ENCODE data around the gene TMEM42. TPM values are rescaled to one million over a fixed set of nuclear protein-coding genes. Genes with fewer than 3 reads are reported as not detected.

Gene TMEM42
- total RNA-seq, 4 donors from 2014 or later, result 6.5 to 15.2 (median 10.8) TPM

GRCh38 chr3:44907612-44908011 is 45.9 kb downstream of the TMEM42 start:
- Histone ChIP-seq H3K4me3 (no peak overlapping the region), H3K9me3 (no peaks in the 10 kb centered on the region), H3K27ac (replicated peaks in 1 of 4) (no peak overlapping the region), H3K27me3 (peaks cover 0 to 28% (median 0%) of the 10 kb centered on the region in 4 donors), H3K36me3 (no peaks in the 10 kb centered on the region), H3K4me1 (no peaks in the 10 kb centered on the region)
- intact Hi-C loops (cut with DNase I), result no loop called here
- DNase-seq (ENCODE audit: extremely low spot score), result no peak
- TF ChIP-seq CTCF (IDR thresholded peaks at IDR 0.05) (no peak), POLR2A (IDR thresholded peaks at IDR 0.05; ENCODE audit: low read depth) (no peak), POLR2AphosphoS5 (IDR thresholded peaks at IDR 0.05) (no peak), EP300 (IDR thresholded peaks at IDR 0.05) (no peak)
- 74% methylated on average over 4 of the region's 4 CpGs for WGBS

- H3K36me3 ChIP-seq, result no peaks in the 10 kb centered on the region
- intact Hi-C loops (cut with DNase I), result no loop called here
- peaks cover 0 to 28% (median 0%) of the 10 kb centered on the region in 4 donors for H3K27me3 ChIP-seq
- no peak overlapping the region for H3K4me3 ChIP-seq
- no peak overlapping the region for H3K27ac ChIP-seq (replicated peaks in 1 of 4)
- H3K9me3 ChIP-seq, result no peaks in the 10 kb centered on the region
- no peaks in the 10 kb centered on the region for H3K4me1 ChIP-seq
- TF ChIP-seq POLR2A (IDR thresholded peaks at IDR 0.05; ENCODE audit: low read depth) (no peak), CTCF (IDR thresholded peaks at IDR 0.05) (no peak), EP300 (IDR thresholded peaks at IDR 0.05) (no peak), POLR2AphosphoS5 (IDR thresholded peaks at IDR 0.05) (no peak)
- WGBS, result 37% methylated on average over 2 of the region's 2 CpGs
- DNase-seq (ENCODE audit: extremely low spot score), result no peak
Observed at GRCh38 chr3:44909063-44909462, 47.4 kb downstream of the TMEM42 start.

GRCh38 chr3:44910693-44911092 is 49.0 kb downstream of the TMEM42 start:
- Histone ChIP-seq H3K4me1 (peaks cover 0 to 1% (median 0%) of the 10 kb centered on the region in 4 donors), H3K36me3 (no peaks in the 10 kb centered on the region), H3K4me3 (no peak overlapping the region), H3K9me3 (no peaks in the 10 kb centered on the region), H3K27me3 (peaks cover 0 to 28% (median 0%) of the 10 kb centered on the region in 4 donors), H3K27ac (replicated peaks in 1 of 4) (no peak overlapping the region)
- WGBS, result 87% methylated on average over 3 of the region's 3 CpGs
- intact Hi-C loops (cut with DNase I), result no loop called here
- no peak for DNase-seq (ENCODE audit: extremely low spot score)
- no peak for TF ChIP-seq EP300 (IDR thresholded peaks at IDR 0.05)

GRCh38 chr3:44913868-44914468 is 52.3 kb downstream of the TMEM42 start:
- peaks cover 0 to 4% (median 1%) of the 10 kb centered on the region in 4 donors for H3K4me1 ChIP-seq
- TF ChIP-seq CTCF (IDR thresholded peaks at IDR 0.05) (peak; percentile 61 to 82 (median 64)), POLR2A (IDR thresholded peaks at IDR 0.05; ENCODE audit: low read depth) (no peak), EP300 (IDR thresholded peaks at IDR 0.05) (no peak), POLR2AphosphoS5 (IDR thresholded peaks at IDR 0.05) (peak in 1 of 2 donors; percentile 29)
- intact Hi-C loops (cut with DNase I), result loop anchor here (2.0 kb wide), 1 partner anchor 381 kb away; no protein-coding TSS in a partner anchor
- H3K36me3 ChIP-seq, result peaks cover 0 to 18% (median 15%) of the 10 kb centered on the region in 4 donors
- DNase-seq (ENCODE audit: extremely low spot score), result no peak
- no peak overlapping the region for H3K4me3 ChIP-seq
- peaks cover 0 to 16% (median 0%) of the 10 kb centered on the region in 4 donors for H3K27me3 ChIP-seq
- H3K27ac ChIP-seq (replicated peaks in 1 of 4), result no peak overlapping the region
- WGBS, result 41% methylated on average over 3 of the region's 4 CpGs
- no peaks in the 10 kb centered on the region for H3K9me3 ChIP-seq

- Histone ChIP-seq H3K36me3 (peaks cover 0 to 24% (median 16%) of the 10 kb centered on the region in 4 donors), H3K4me3 (no peak overlapping the region), H3K27ac (replicated peaks in 1 of 4) (no peak overlapping the region), H3K27me3 (peaks cover 0 to 7% (median 0%) of the 10 kb centered on the region in 4 donors), H3K9me3 (no peaks in the 10 kb centered on the region), H3K4me1 (peaks cover 0 to 4% (median 1%) of the 10 kb centered on the region in 4 donors)
- DNase-seq (ENCODE audit: extremely low spot score), result no peak
- TF ChIP-seq POLR2AphosphoS5 (IDR thresholded peaks at IDR 0.05) (no peak), CTCF (IDR thresholded peaks at IDR 0.05) (peak in 1 of 3 experiments; percentile 13)
- intact Hi-C loops (cut with DNase I), result no loop called here
- WGBS, result 58% methylated on average over 4 of the region's 4 CpGs
Observed at GRCh38 chr3:44914936-44915335, 53.2 kb downstream of the TMEM42 start.

Other genes starting within 250 kb of the TMEM42 start
- gene ZNF197, start 236.9 kb upstream of the TMEM42 start, total RNA-seq, result 10 to 100 TPM; 16.3 to 22.8 (median 16.6) TPM
- gene ZNF35, start 213.2 kb upstream of the TMEM42 start, total RNA-seq, result 10 to 100 TPM; 11.1 to 21.2 (median 16.7) TPM
- 1 to 10 TPM; 3.2 to 5.8 (median 5.4) TPM for gene ZNF502, start 149.3 kb upstream of the TMEM42 start, total RNA-seq
- gene ZNF501, start 132.3 kb upstream of the TMEM42 start, total RNA-seq, result 1 to 10 TPM; 5.1 to 9.9 (median 6.9) TPM
- gene KIAA1143, start 100.3 kb upstream of the TMEM42 start, total RNA-seq, result 10 to 100 TPM; 26.2 to 33.9 (median 28.2) TPM
- 1 to 10 TPM in 1 of 4 donors, under 1 TPM in 3; 0.26 to 1.2 (median 0.54) TPM for gene KIF15, start 100.1 kb upstream of the TMEM42 start, total RNA-seq
- gene TGM4, start 12.7 kb downstream of the TMEM42 start, total RNA-seq, result not detected
- gene ZDHHC3, start 114.3 kb downstream of the TMEM42 start, total RNA-seq, result 10 to 100 TPM; 59.6 to 81.3 (median 72.8) TPM
- gene EXOSC7, start 114.3 kb downstream of the TMEM42 start, total RNA-seq, result 10 to 100 TPM; 20.8 to 35.1 (median 29.2) TPM
- gene CLEC3B, start 164.4 kb downstream of the TMEM42 start, total RNA-seq, result 100 to 1,000 TPM in 1 of 4 donors, 10 to 100 TPM in 3; 47.1 to 144 (median 75.1) TPM

Measured in esophagus muscularis mucosa (tissue), 4 donors.